KOPT-K1 (cell line): Measurements from ENCODE around the gene SLC39A2.

Experiments used
- H3K27ac ChIP-seq: fragments of 200-600 bp; sonication (generic); 2 replicates; pipeline ENCODE4 v1.5.1; 2016; ENCODE audit warnings: antibody characterized with exemption, mild to moderate bottlenecking, low read depth, low read length; ENCODE audit not compliant: poor library complexity, severe bottlenecking
- H3K36me3 ChIP-seq: fragments of 200-600 bp; sonication (generic); 2 replicates; pipeline ENCODE4 v1.5.1; 2017; ENCODE audit warnings: antibody characterized with exemption, mild to moderate bottlenecking, low read length, moderate library complexity; ENCODE audit not compliant: insufficient read depth
- H3K9me3 ChIP-seq: fragments of 200-600 bp; sonication (generic); 2 replicates; pipeline ENCODE4 v1.5.1; 2017; ENCODE audit warnings: antibody characterized with exemption, low read length, mild to moderate bottlenecking; ENCODE audit not compliant: insufficient read depth, poor library complexity, severe bottlenecking

Gene SLC39A2

DNA sequence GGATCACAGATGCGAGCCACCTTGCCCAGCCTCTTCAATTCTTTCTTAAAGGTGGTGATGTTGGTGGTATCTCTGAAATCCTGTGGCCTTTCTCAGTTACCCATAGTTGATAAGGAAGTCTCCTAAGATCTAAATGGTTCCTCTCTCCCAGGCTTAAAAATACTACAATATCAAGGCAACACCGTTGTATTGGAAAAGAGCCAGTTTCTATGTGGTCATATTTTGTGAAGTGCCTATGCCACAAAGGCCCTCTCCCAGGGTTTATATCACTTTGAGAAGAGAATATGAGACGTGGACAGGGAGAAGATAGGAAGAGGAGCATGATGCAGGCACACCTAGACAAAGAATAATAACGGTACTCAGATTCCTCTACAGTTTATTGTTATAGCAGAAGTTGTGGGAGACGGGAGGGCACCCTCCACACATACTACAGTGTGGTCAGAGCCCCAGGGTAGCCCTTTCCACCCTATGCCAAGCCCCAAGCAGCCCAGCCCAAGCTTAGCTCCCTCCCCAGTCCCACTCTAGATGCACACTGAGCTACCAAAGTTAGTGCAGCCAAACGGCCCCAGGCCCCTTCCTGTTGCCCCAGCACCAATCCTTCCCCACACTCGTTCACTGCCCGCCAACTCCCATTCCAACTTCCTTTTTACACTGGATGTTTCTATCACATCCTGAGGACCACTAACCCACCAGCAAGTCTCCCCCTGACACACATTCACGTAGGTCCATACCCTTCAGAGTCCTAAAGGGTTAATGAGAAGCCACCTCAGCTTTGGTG is 17.5 kb downstream of the SLC39A2 start:
- Histone ChIP-seq H3K27ac (no peak overlapping the region), H3K9me3 (no peaks in the 10 kb centered on the region), H3K36me3 (no peaks in the 10 kb centered on the region)

- Histone ChIP-seq H3K36me3 (no peaks in the 10 kb centered on the region), H3K27ac (no peak overlapping the region), H3K9me3 (no peaks in the 10 kb centered on the region)
Measured at GRCh38 chr14:21017528-21018245, 18.6 kb downstream of the SLC39A2 start.

DNA sequence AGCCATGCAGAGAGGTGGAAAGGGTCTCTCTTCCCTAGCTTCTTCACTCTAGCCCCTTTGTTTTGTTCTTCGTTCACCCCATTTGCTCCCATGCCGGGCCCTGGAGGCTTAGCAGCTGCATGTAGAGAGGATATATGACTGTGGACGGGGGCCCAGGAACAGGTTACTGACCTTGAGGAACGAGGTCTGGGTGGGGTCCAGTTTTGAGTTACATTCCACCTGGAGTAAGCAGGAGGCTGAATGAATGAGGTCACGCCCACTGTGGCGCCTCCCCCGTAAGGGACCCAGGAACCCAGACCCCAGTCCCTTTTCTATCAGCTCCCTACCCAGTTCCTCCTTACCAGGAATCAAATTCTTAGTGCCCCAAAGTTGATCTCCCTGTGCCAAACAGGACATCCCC is 19.2 kb downstream of the SLC39A2 start:
- Histone ChIP-seq H3K9me3 (no peaks in the 10 kb centered on the region), H3K27ac (no peak overlapping the region), H3K36me3 (no peaks in the 10 kb centered on the region)

DNA sequence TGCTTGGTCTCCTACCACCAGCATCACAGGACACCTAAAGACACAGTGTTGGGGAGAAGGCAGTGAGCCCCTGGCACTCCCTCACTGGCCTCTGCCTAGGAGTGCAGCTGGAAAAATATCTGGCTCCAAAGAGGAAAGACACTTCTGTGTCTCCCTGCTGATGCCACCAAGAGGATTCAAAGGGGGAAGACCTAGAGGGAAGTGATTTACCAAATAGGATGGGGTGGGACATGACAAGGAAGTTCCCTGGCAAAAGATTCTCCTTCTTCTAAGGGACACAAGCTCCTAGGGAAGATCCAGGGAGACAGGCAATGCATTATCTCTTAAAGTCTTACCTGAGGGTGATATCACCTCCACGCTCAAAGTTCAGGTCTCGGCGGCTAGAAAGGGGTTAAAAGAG is 19.7 kb downstream of the SLC39A2 start:
- Histone ChIP-seq H3K36me3 (no peaks in the 10 kb centered on the region), H3K9me3 (no peaks in the 10 kb centered on the region)

DNA sequence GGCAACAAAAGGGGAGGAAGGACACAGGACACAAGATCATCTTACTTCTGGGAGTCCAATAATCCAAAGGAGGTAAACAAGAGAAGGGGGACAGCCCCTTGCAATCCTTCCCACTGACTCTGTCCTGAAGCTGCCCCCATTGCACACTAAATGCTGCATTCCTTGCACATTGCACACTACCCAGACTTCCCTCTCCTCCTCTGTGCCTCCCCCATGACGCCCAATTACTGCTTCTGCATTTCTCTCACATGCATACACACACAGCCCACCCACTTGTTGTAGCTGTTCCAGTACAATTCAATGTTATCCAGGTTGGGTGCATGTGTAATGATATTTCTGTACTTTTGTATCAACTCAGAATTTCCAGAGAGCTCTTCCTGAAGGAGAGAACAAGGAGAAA is 20.3 kb downstream of the SLC39A2 start:
- Histone ChIP-seq H3K36me3 (no peaks in the 10 kb centered on the region), H3K9me3 (no peaks in the 10 kb centered on the region), H3K27ac (no peak overlapping the region)

More for the DNA sequence above, 19.7 kb downstream of the SLC39A2 start:
- no peak overlapping the region for H3K27ac ChIP-seq

- Histone ChIP-seq H3K36me3 (no peaks in the 10 kb centered on the region), H3K9me3 (no peaks in the 10 kb centered on the region), H3K27ac (no peak overlapping the region)
Measured at GRCh38 chr14:21020977-21021545, 22.0 kb downstream of the SLC39A2 start.

DNA sequence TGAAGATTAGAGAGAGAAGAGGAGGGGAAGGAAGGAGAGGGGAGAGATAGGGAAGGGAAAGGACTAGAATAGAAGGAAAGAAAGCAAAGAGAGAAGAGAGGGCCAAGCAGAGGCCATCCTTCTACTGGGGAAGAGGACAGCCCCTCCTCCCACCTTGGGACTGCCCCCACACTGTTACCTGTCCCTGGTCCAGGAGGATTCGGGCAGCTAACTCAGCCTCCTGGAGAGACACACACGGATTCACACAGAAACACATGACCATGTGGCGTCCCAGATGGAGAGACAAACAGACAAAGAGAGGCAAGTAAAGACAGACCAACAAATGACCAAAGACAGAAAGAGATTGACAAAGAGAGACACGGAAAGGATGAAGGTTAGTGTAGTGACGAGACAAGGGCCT is 23.6 kb downstream of the SLC39A2 start:
- H3K9me3 ChIP-seq, result no peaks in the 10 kb centered on the region
- no peaks in the 10 kb centered on the region for H3K36me3 ChIP-seq
- no peak overlapping the region for H3K27ac ChIP-seq

GRCh38 chr14:21023174-21023573 is 24.1 kb downstream of the SLC39A2 start:
- Histone ChIP-seq H3K9me3 (no peaks in the 10 kb centered on the region), H3K27ac (no peak overlapping the region), H3K36me3 (no peaks in the 10 kb centered on the region)

- Histone ChIP-seq H3K36me3 (no peaks in the 10 kb centered on the region), H3K9me3 (no peaks in the 10 kb centered on the region), H3K27ac (no peak overlapping the region)
Measured at GRCh38 chr14:21023817-21024584, 24.9 kb downstream of the SLC39A2 start.

GRCh38 chr14:21024585-21025370 is 25.7 kb downstream of the SLC39A2 start, which contains the start of gene NDRG2:
NDRG2 (minus strand) TSS chr14:21025061; CDS start chr14:21023315, 1,746 bp downstream.
- Histone ChIP-seq H3K27ac (no peak within 1 kb of the TSS), H3K36me3 (no peaks in the 10 kb centered on the region), H3K9me3 (no peaks in the 10 kb centered on the region)

DNA sequence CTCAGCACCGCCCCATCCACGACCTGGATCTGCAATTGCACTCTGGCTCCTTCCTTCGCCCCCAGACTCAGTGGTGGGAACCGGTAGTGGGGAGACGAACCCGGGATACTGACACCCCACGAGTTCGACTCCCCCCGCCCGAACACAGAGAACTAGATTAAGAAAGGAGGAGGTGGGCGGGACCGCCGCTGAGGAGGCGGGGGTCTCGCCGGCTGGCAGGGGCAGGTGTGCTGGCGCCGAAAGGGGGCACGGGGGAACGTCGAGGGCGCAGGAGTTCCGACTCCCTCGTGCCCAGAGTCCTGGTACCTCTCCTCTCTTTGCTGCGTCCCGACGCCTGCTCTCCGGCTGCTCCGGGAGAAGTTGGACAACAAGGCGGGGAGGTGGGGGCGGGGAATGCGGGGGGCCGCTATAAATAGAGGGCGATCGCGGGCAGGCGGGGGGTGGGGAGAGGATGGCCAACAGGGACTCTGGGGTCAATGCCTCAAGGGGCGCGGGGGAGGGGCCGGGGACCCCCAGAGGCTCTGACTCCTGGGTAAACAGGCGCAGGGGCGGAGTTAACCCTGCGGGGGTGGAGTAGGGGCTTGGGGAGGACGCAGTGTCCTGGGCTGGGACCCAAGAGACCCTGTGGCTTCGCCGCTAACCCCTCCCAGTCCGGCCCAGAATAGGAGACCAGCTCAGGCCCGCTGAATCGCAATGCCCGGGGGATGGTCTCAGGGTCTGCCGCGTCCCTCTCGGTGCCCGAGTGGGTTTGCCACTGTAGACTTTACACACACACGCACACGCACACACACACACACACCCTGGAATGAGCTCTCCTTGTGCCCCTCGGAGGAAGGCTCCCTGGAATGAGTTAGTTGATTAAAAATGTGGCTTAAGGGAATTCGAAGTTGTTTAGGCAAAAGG is 26.5 kb downstream of the SLC39A2 start:
- Histone ChIP-seq H3K9me3 (no peaks in the 10 kb centered on the region), H3K36me3 (no peaks in the 10 kb centered on the region), H3K27ac (no peak overlapping the region)

GRCh38 chr14:21026274-21026987 is 27.3 kb downstream of the SLC39A2 start:
- no peaks in the 10 kb centered on the region for H3K9me3 ChIP-seq
- H3K36me3 ChIP-seq, result no peaks in the 10 kb centered on the region
- no peak overlapping the region for H3K27ac ChIP-seq

DNA sequence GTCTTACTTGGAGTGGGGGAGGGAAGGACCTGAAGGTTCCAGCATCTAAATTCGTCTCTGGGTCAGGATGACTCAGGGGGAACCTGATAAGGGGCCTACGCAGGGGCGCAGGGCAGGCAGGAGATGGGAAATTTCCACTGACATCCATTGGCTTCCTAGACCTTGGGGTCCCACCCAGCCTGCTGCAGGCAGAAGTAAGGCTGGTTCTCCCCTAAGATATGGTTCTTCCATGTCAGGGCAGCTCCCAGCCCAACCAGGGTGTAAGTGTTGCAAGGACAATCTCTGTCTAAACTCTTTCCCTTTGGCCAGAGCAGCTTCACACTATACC is 27.9 kb downstream of the SLC39A2 start:
- H3K27ac ChIP-seq, result no peak overlapping the region
- no peaks in the 10 kb centered on the region for H3K36me3 ChIP-seq
- no peaks in the 10 kb centered on the region for H3K9me3 ChIP-seq
